Mammary epithelial cell (primary cell): ENCODE measurements around the gene AKAP6.

ENCODE experiments used
- EZH2 ChIP-seq: IDR thresholded peaks from 2 replicates; pipeline ENCODE4 v1.6.1; 2012; ENCODE audit warnings: low read length, inconsistent platforms, borderline replicate concordance
- TF ChIP-seq, protein P1 (sequence below), 2 donors: IDR thresholded peaks in 1 of 2; conservative IDR thresholded peaks in 1 of 2; 2 replicates each; pipeline ENCODE4 v1.5.1; 2011 to 2012; ENCODE audit warnings: inconsistent platforms in 2 of 2, low read length in 2 of 2, mild to moderate bottlenecking in 2 of 2, control low read depth in 1 of 2, low read depth in 1 of 2; ENCODE audit not compliant: insufficient read depth in 1 of 2; ENCODE audit errors: extremely low read depth in 1 of 2

DNA sequence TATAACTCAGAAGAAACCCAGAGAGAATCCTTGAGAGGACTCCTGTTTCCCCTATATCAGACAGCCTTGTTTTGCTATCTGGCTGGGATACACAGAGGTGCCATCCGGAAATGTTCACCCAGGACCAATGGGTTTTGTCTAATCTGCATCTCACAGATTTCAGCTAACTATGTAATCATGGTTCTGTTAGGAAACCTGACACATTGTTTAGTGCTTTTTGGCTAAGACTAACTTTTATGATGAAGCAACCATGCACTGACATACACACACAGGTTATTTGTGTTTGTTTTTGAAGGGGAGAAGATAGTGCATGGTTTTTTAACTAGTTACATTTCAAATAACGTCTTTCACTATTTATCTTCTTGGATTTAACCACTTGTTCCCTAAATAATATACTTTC, 245.2 kb downstream of the AKAP6 start:
- TF ChIP-seq, protein P1, sequence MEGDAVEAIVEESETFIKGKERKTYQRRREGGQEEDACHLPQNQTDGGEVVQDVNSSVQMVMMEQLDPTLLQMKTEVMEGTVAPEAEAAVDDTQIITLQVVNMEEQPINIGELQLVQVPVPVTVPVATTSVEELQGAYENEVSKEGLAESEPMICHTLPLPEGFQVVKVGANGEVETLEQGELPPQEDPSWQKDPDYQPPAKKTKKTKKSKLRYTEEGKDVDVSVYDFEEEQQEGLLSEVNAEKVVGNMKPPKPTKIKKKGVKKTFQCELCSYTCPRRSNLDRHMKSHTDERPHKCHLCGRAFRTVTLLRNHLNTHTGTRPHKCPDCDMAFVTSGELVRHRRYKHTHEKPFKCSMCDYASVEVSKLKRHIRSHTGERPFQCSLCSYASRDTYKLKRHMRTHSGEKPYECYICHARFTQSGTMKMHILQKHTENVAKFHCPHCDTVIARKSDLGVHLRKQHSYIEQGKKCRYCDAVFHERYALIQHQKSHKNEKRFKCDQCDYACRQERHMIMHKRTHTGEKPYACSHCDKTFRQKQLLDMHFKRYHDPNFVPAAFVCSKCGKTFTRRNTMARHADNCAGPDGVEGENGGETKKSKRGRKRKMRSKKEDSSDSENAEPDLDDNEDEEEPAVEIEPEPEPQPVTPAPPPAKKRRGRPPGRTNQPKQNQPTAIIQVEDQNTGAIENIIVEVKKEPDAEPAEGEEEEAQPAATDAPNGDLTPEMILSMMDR (conservative IDR thresholded peaks at IDR 0.05 in 1 of 2, IDR thresholded peaks at IDR 0.05 in 1 of 2; ENCODE audit: extremely low read depth in 1 of 2, insufficient read depth in 1 of 2, low read depth in 1 of 2, low read length in 2 of 2) = no peak
- TF ChIP-seq EZH2 = no peak
